Adrenal gland (tissue), 12 donors: Measurements from ENCODE around the gene COL18A1. TPM values are rescaled to one million over a fixed set of nuclear protein-coding genes. Genes with fewer than 3 reads are reported as not detected.

Source experiments
- DNase-seq, 7 donors: peaks; one replicate each; pipeline ENCODE4 v3.0.0-alpha.2; 2019 to 2020
- H3K27ac ChIP-seq, 5 donors: fragments of 200-600 bp; sonication (generic) in 4 of 5; 1 replicate in 3 of 5; 2 replicates in 2 of 5; pipeline versions ENCODE4 v1.5.1 to v1.8.0; 2016 to 2020; ENCODE audit warnings: mild to moderate bottlenecking in 1 of 5
- H3K27me3 ChIP-seq: fragments of 200-600 bp; 2 replicates; pipeline ENCODE4 v1.8.0; 2021
- H3K36me3 ChIP-seq, 2 donors: fragments of 200-600 bp; replicated peaks in 1 of 2; 1 replicate in 1 of 2; 2 replicates in 1 of 2; pipeline versions ENCODE4 v1.5.1 to v1.8.0; 2018 to 2022
- H3K4me1 ChIP-seq, 2 donors: fragments of 200-600 bp; replicated peaks in 1 of 2; 1 replicate in 1 of 2; 2 replicates in 1 of 2; pipeline versions ENCODE4 v1.5.1 to v1.8.0; 2018 to 2021
- H3K4me3 ChIP-seq, 4 donors: fragments of 200-600 bp; sonication (generic) in 3 of 4; one replicate each; pipeline ENCODE4 v1.5.1; 2016 to 2018
- H3K9me3 ChIP-seq, 3 donors: fragments of 200-600 bp; sonication (generic) in 1 of 3; replicated peaks in 1 of 3; 1 replicate in 2 of 3; 2 replicates in 1 of 3; pipeline versions ENCODE4 v1.5.1 to v1.8.0; 2016 to 2021
- POLR2A ChIP-seq, 2 donors: fragments of 450-650 bp; IDR thresholded peaks; one replicate each; pipeline ENCODE4 v1.6.1; 2017; ENCODE audit warnings: antibody characterized with exemption in 2 of 2, mild to moderate bottlenecking in 2 of 2, moderate library complexity in 1 of 2
- WGBS, 4 donors: extraction: QIAGEN DNeasy Blood & Tissue Kit in 2 of 4; methylation state at CpG; one replicate each; pipeline versions ENCODE4 v1.1.5 to v1.1.7; 2013 to 2017; 5-methylcytosine and 5-hydroxymethylcytosine counted together
- intact Hi-C, 2 donors: fragments of 100-400 bp; cut with DNase I; formaldehyde crosslinking; loops; one replicate each; pipeline versions ENCODE4 v1.14.1 to v1.15.0; 2022 to 2023
- polyA plus RNA-seq, 3 donors: library from polyadenylated mRNA; stranded (reverse); fragments of 200-250 nt in 2 of 3; fragments of 350-450 nt in 1 of 3; fragmentation: Illumina TruSeq in 1 of 3; extraction: RNeasy Lipid Tissue Mini Kit (QIAGEN cat#74804) in 1 of 3; gene quantifications; one replicate each; pipeline ENCODE4 v1.2.3, GENCODE V29; 2013 to 2014
- total RNA-seq, 9 donors: library from RNA; depleted of rRNA in 4 of 9; stranded (reverse); fragments of >200 nt in 4 of 9; fragments of 120-200 nt in 1 of 9; fragmentation: NEBNext Ultra II Directional in 1 of 9; extraction: Animal tissue kit (Norgen Biotek cat#: 25700) in 1 of 9; gene quantifications; one replicate each; pipeline versions ENCODE4 v1.1.0 to v1.2.4, GENCODE V29; 2013 to 2023
- TF ChIP-seq, protein P1 (sequence below), 6 experiments: fragments of 450-650 bp in 4 of 6; fragments of 200-600 bp in 2 of 6; sonication (generic) in 1 of 6; IDR thresholded peaks; 1 replicate in 5 of 6; 2 replicates in 1 of 6; pipeline versions ENCODE4 v1.5.1 to v1.8.0; 2016 to 2021; ENCODE audit warnings: antibody characterized with exemption in 6 of 6, mild to moderate bottlenecking in 2 of 6, moderate library complexity in 1 of 6
- donor health status: healthy with polysubstance abuse.
- donor health status: Bipolar disorder and iron deficiency.
- donor health status: DM: yes; HTN: yes; CAD: no.
- donor health status: DM: no; HTN: no; CAD: no.
- donor health status: DM: no; HTN: no; CAD: no.
- donor health status: DM: yes; HTN: yes; CAD: no.

The COL18A1 gene
- total and polyA plus RNA-seq, 12 donors: 10.9 to 244 (median 141) TPM

- H3K27ac ChIP-seq: peak overlapping the region in 1 of 5 donors; percentile 96
- no peaks in the 10 kb centered on the region for H3K9me3 ChIP-seq
- WGBS, 4 donors: 88 to 91% (median 90%) methylated on average over 5 to 7 of the region's 7 CpGs
- peaks cover 11 to 23% of the 10 kb centered on the region in 2 donors for H3K4me1 ChIP-seq
- DNase-seq: peak in 2 of 7 donors; percentile 8 to 15
- no peaks in the 10 kb centered on the region for H3K27me3 ChIP-seq
- TF ChIP-seq POLR2A (IDR thresholded peaks at IDR 0.05): no peak
- TF ChIP-seq, protein P1, sequence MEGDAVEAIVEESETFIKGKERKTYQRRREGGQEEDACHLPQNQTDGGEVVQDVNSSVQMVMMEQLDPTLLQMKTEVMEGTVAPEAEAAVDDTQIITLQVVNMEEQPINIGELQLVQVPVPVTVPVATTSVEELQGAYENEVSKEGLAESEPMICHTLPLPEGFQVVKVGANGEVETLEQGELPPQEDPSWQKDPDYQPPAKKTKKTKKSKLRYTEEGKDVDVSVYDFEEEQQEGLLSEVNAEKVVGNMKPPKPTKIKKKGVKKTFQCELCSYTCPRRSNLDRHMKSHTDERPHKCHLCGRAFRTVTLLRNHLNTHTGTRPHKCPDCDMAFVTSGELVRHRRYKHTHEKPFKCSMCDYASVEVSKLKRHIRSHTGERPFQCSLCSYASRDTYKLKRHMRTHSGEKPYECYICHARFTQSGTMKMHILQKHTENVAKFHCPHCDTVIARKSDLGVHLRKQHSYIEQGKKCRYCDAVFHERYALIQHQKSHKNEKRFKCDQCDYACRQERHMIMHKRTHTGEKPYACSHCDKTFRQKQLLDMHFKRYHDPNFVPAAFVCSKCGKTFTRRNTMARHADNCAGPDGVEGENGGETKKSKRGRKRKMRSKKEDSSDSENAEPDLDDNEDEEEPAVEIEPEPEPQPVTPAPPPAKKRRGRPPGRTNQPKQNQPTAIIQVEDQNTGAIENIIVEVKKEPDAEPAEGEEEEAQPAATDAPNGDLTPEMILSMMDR (IDR thresholded peaks at IDR 0.05): no peak
- H3K4me3 ChIP-seq: no peak overlapping the region
- intact Hi-C loops: loop anchor here in 1 of 2 donors (10.0 kb wide), 1 partner anchor 108 kb away; no protein-coding TSS in a partner anchor
- no peaks in the 10 kb centered on the region for H3K36me3 ChIP-seq
Observed at GRCh38 chr21:45403133-45403824, 1.7 kb upstream of the COL18A1 start.

- no peaks in the 10 kb centered on the region for H3K9me3 ChIP-seq
- WGBS, 4 donors: 46 to 67% (median 56%) methylated on average over 25 to 39 of the region's 39 CpGs
- peak in 3 of 7 donors; percentile 14 to 47 (median 36) for DNase-seq
- peaks cover 11 to 31% of the 10 kb centered on the region in 2 donors for H3K4me1 ChIP-seq
- H3K4me3 ChIP-seq: peak overlapping the region in 2 of 4 donors; percentile 19 to 91
- intact Hi-C loops: loop anchor here in 1 of 2 donors (10.0 kb wide), 1 partner anchor 109 kb away; no protein-coding TSS in a partner anchor
- H3K36me3 ChIP-seq: no peaks in the 10 kb centered on the region
- H3K27me3 ChIP-seq: no peaks in the 10 kb centered on the region
- H3K27ac ChIP-seq: peak overlapping the region in 3 of 5 donors; percentile 26 to 96 (median 49)
- TF ChIP-seq POLR2A (IDR thresholded peaks at IDR 0.05): no peak
- TF ChIP-seq, protein P1 (IDR thresholded peaks at IDR 0.05): no peak
Observed at GRCh38 chr21:45403825-45404729, 888 bp upstream of the COL18A1 start.

GRCh38 chr21:45405271-45405818 is 380 bp downstream of the COL18A1 start:
- Histone ChIP-seq H3K4me1 (peaks cover 11 to 43% of the 10 kb centered on the region in 2 donors), H3K27ac (peak overlapping the region; percentile 78 to 96 (median 88)), H3K4me3 (peak overlapping the region in 2 of 4 donors; percentile 17 to 91), H3K36me3 (no peaks in the 10 kb centered on the region), H3K9me3 (no peaks in the 10 kb centered on the region), H3K27me3 (no peaks in the 10 kb centered on the region)
- WGBS, 4 donors: 0 to 1% methylated on average over 60 to 86 of the region's 86 CpGs; no CpG with 5 or more reads in 2 of the 4 donors
- intact Hi-C loops: loop anchor here in 1 of 2 donors (10.0 kb wide), 1 partner anchor 111 kb away; no protein-coding TSS in a partner anchor
- peak in 5 of 7 donors; percentile 43 to 80 (median 66) for DNase-seq
- TF ChIP-seq, protein P1 (IDR thresholded peaks at IDR 0.05): peak in 1 of 6 experiments; percentile 13
- TF ChIP-seq POLR2A (IDR thresholded peaks at IDR 0.05): peak in 1 of 2 donors; percentile 40
